ENCODE results near the gene TTC31. TPM values are rescaled to one million over a fixed set of nuclear protein-coding genes. Genes with fewer than 3 reads are reported as not detected.

The TTC31 gene
- total RNA-seq, 1 experiment from 2014 or later: 25.8 TPM

DNA sequence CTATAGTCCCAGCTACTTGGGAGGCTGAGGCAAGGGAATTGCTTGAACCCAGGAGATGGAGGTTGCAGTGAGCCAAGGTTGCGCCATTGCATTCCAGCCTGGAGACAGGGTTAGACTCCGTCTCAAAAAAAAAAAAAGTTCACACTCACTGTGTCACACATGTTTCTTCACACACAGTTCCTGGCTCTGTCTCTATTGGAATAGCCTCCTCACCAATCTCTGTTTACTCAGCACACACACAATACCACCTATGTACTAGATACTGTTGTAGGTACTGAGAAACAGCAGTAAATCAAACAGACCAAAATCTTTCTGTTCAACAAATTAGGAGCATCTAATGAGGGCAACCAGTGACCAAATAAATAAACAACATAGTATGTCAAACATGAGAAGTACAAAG, 3.3 kb downstream of the TTC31 start:
- Histone ChIP-seq H3K9me3 (ENCODE audit: low read depth, low read length, poor library complexity, severe bottlenecking) (no peaks in the 10 kb centered on the region), H3K27ac (ENCODE audit: low read depth, low read length, poor library complexity, severe bottlenecking) (no peak overlapping the region), H3K4me1 (ENCODE audit: insufficient read depth, low read length, poor library complexity, severe bottlenecking) (peaks cover 13% of the 10 kb centered on the region), H3K4me3 (ENCODE audit: low read depth, low read length, poor library complexity, severe bottlenecking) (no peak overlapping the region), H3K36me3 (ENCODE audit: insufficient read depth, low read length, poor library complexity, severe bottlenecking) (peaks cover 10% of the 10 kb centered on the region), H3K27me3 (replicated peaks; ENCODE audit: insufficient read depth, low read depth, low read length, poor library complexity) (no peaks in the 10 kb centered on the region)
- no peak for TF ChIP-seq EZH2 (IDR thresholded peaks at IDR 0.05; ENCODE audit: borderline replicate concordance, low read depth, low read length, poor library complexity, severe bottlenecking)
- TF ChIP-seq, protein P1, sequence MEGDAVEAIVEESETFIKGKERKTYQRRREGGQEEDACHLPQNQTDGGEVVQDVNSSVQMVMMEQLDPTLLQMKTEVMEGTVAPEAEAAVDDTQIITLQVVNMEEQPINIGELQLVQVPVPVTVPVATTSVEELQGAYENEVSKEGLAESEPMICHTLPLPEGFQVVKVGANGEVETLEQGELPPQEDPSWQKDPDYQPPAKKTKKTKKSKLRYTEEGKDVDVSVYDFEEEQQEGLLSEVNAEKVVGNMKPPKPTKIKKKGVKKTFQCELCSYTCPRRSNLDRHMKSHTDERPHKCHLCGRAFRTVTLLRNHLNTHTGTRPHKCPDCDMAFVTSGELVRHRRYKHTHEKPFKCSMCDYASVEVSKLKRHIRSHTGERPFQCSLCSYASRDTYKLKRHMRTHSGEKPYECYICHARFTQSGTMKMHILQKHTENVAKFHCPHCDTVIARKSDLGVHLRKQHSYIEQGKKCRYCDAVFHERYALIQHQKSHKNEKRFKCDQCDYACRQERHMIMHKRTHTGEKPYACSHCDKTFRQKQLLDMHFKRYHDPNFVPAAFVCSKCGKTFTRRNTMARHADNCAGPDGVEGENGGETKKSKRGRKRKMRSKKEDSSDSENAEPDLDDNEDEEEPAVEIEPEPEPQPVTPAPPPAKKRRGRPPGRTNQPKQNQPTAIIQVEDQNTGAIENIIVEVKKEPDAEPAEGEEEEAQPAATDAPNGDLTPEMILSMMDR (conservative IDR thresholded peaks at IDR 0.05; ENCODE audit: low read depth, low read length): no peak
- ChIA-PET POLR2A (ENCODE audit: low non-redundant PET) (no interaction called here), CTCF (no interaction called here)
- intact Hi-C loops (cut with micrococcal nuclease; ENCODE audit: unreplicated experiment): no loop called here
- DNase-seq (ENCODE audit: low spot score): no peak
- BruUV-seq (replicated peaks): no TSS peak

DNA sequence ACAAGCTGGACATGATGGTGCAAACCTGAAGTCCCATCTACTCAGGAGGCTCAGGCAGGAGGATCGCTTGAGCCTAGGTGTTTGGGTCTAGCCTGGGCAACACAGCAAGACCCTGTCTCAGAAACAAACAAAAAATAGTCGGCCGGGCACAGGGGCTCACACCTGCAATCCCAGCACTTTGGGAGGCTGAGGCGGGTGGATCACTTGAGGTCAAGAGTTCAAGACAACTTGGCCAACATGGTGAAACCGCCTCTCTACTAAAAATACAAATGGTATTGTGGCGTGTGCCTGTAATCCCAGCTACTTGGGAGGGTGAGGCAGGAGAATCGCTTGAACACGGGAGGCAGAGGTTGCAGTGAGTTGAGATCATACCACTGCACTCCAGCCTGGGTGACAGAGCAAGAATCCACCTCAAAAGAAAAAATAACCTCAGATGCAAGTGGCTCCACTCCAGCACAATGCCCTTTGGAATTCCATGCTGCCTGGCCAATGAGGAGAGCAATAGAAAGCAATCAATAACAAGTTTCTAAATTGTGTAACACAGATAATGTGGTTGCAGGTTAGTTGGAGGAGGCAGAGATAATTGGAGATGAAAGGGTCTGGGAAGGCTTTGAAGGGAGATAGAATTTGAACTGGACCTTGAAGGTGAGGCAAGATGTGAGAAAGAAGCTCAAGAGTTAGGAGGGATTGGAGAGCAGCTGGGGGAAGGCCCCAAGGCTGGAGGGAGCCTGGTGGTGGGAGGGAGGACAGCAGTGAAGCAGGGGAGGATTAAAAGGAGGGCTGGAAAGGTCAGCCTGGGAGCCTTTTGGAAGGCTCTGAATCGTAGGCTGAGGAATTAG, 6.0 kb downstream of the TTC31 start:
- intact Hi-C loops (cut with micrococcal nuclease; ENCODE audit: unreplicated experiment): no loop called here
- no TSS peak for BruUV-seq (replicated peaks)
- Histone ChIP-seq H3K9me3 (ENCODE audit: low read depth, low read length, poor library complexity, severe bottlenecking) (no peaks in the 10 kb centered on the region), H3K36me3 (ENCODE audit: insufficient read depth, low read length, poor library complexity, severe bottlenecking) (peaks cover 27% of the 10 kb centered on the region), H3K27ac (ENCODE audit: low read depth, low read length, poor library complexity, severe bottlenecking) (no peak overlapping the region), H3K4me1 (ENCODE audit: insufficient read depth, low read length, poor library complexity, severe bottlenecking) (peaks cover 2% of the 10 kb centered on the region), H3K4me3 (ENCODE audit: low read depth, low read length, poor library complexity, severe bottlenecking) (no peak overlapping the region), H3K27me3 (replicated peaks; ENCODE audit: insufficient read depth, low read depth, low read length, poor library complexity) (no peaks in the 10 kb centered on the region)
- ChIA-PET CTCF (no interaction called here), POLR2A (ENCODE audit: low non-redundant PET) (no interaction called here)
- TF ChIP-seq, protein P1 (conservative IDR thresholded peaks at IDR 0.05; ENCODE audit: low read depth, low read length): no peak
- no peak for TF ChIP-seq EZH2 (IDR thresholded peaks at IDR 0.05; ENCODE audit: borderline replicate concordance, low read depth, low read length, poor library complexity, severe bottlenecking)
- DNase-seq (ENCODE audit: low spot score): no peak

DNA sequence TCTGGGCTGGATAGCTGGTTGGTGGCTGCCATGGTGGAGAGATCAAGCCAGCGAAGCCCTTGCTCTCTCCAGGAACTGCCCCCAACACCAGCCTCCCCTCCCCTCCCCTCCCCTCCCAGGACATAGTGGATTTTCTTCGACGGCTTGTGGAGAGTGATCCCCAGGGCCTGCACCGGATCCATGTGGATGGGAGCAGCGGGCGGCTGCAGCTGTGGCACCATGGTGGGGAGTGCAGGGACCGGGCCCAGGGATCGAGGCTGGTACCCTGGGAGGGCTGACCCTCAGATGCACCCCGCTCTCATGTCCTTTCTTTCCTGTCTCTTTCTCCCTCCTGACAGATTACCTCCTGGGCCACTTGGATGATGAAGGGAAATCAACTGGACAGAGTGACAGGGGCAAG, 7.0 kb downstream of the TTC31 start:
- Histone ChIP-seq H3K9me3 (ENCODE audit: low read depth, low read length, poor library complexity, severe bottlenecking) (no peaks in the 10 kb centered on the region), H3K36me3 (ENCODE audit: insufficient read depth, low read length, poor library complexity, severe bottlenecking) (peaks cover 27% of the 10 kb centered on the region), H3K27ac (ENCODE audit: low read depth, low read length, poor library complexity, severe bottlenecking) (no peak overlapping the region), H3K27me3 (replicated peaks; ENCODE audit: insufficient read depth, low read depth, low read length, poor library complexity) (no peaks in the 10 kb centered on the region), H3K4me1 (ENCODE audit: insufficient read depth, low read length, poor library complexity, severe bottlenecking) (no peaks in the 10 kb centered on the region), H3K4me3 (ENCODE audit: low read depth, low read length, poor library complexity, severe bottlenecking) (no peak overlapping the region)
- DNase-seq (ENCODE audit: low spot score): no peak
- ChIA-PET CTCF (no interaction called here), POLR2A (ENCODE audit: low non-redundant PET) (no interaction called here)
- no TSS peak for BruUV-seq (replicated peaks)
- intact Hi-C loops (cut with micrococcal nuclease; ENCODE audit: unreplicated experiment): no loop called here
- no peak for TF ChIP-seq EZH2 (IDR thresholded peaks at IDR 0.05; ENCODE audit: borderline replicate concordance, low read depth, low read length, poor library complexity, severe bottlenecking)
- TF ChIP-seq, protein P1 (conservative IDR thresholded peaks at IDR 0.05; ENCODE audit: low read depth, low read length): no peak
